HL-60/S4 (cell line): Measurements from ENCODE around the gene IL24.

Experiments
- in situ Hi-C: fragments of 300-500 bp; cut with MboI; formaldehyde crosslinking; loops from 2 replicates; pipeline ENCODE4 v1.14.3; 2022; ENCODE audit warnings: low sequenced_read_pairs

IL24 gene

DNA sequence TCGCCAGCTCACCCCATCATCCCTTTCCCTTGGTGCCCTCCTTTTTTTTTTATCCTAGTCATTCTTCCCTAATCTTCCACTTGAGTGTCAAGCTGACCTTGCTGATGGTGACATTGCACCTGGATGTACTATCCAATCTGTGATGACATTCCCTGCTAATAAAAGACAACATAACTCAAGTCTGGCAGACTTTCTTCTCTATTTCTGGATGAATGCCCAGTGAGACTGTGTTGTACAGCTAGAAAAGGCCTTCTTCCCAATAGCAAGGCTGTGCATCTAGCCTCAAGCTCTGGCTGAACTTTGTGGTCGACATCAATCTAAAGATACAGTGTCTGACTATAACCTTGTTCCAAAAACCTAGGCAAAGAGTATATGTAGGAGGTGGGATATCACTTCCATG lies 6.4 kb downstream of the IL24 start:
- in situ Hi-C loops = loop anchor here (25.0 kb wide), 1 partner anchor 416 kb away; no protein-coding TSS in a partner anchor

DNA sequence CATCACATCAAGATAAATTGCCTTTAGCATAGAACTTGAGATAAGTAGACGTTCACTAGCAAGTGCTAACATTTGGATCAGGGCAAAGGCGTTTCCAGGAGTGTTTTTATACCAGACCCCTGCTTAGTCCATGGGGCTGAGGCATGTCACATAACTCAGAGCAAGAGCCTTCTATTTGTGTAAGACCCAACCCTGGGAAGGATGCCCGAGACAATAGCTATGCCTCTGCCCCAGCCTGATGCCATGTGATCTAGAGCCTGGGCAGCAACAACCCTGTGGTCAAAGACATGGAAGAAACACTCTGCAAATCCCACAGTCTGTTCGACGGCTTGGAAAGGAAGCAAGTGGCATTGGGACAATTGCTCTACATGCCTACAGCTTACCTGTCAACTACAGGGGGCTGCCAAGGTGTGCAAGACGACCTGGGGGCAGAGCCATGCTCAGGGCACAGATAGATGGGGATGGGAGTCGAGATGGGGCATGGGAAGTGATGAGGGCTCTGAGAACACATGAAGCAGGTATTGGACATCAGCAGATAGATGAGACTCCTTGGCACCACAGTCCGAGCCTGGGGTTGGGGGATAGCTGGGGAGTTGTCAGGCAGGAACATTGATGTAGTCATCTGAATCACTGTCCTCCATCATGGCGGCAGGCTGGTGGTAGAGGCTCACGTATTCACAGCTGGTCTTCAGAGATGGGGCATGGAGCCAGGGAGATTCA lies 7.3 kb downstream of the IL24 start:
- in situ Hi-C loops = loop anchor here (25.0 kb wide), 1 partner anchor 417 kb away; no protein-coding TSS in a partner anchor

DNA sequence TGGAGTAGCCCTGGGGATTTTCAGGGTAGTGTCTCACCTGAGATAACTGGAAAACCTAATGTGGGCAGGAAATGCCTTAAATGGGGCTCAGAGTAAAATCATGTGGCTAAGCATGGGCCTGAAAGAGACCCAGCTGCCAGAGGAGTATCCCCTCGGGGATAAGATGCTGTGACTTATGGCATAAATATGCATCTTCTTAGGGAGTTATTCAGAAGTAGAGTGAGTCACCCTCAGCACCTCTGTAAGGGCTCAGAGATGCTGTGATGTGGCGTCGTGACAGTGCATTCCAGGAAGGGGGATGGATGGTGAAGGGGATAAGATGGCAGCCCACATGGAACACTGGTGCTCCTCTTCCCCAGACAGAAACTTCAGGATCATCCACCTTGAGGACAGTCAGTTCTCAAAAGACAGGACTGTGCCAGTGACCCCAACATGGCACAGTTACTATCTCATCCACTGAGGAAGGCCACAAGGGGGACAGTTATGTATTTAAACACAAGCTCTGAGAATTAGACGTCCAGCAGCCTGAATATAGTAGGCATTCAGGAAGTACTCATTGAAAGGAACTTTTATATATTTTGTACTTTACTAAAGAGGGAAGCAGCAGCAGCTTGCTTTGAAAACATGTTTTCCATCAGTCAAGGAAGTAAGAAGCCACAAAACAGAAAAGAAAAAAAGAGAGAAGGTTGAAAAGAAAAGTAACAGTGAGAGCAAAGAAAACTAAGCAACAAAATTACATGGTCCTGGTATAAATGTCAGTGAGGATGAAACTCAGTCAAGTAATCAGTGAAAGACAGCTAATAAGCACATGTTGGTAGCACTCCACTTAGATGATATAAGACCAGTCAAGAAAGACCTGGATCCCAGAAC lies 8.3 kb downstream of the IL24 start:
- in situ Hi-C loops = loop anchor here (25.0 kb wide), 1 partner anchor 418 kb away; no protein-coding TSS in a partner anchor

DNA sequence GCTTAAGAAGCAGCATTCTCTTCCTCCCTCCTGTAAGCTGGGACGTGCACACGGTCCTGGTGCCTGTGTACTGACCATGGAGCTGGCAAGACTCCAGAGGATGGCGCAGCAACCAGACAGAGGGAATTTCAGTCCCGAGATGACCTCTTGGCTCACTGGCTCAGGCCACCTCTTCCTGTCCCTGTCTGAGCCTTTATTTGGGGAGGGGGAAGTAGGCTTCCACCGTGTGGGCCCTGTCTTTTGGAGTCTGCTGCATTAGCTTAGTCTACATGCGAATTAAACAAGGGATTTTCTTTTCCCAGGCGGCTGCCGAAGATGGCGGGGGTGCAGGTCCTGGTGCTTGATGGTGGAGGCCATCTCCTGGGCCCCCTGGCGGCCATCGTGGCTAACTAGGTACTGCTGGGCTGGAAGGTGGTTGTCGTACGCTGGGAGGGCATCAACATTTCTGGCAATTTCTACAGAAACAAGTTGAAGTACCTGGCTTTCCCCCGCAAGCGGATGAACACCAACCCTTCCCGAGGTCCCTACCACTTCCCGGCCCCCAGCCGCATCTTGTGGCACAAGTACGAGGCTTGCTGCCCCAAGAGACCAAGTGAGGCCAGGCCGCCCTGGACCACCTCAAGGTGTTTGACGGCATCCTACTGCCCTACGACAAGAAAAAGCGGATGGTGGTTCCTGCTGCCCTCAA lies 10.2 kb downstream of the IL24 start:
- in situ Hi-C loops = loop anchor here (25.0 kb wide), 1 partner anchor 420 kb away; no protein-coding TSS in a partner anchor

DNA sequence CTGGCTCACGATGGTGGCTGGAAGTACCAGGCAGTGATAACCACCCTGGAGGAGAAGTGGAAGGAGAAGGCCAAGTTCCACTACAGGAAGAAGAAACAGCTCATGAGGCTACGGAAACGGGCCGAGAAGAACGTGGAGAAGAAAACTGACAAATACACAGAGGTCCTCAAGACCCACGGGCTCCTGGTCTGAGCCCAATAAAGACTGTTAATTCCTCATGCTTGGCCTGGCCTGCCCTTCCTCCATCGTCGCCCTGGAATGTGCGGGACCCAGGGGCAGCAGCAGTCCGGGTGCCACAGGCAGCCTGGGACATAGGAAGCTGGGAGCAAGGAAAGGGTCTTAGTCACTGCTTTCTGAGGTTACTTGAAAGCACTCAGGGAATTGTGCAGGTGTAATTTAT lies 10.8 kb downstream of the IL24 start:
- in situ Hi-C loops = loop anchor here (25.0 kb wide), 1 partner anchor 421 kb away; no protein-coding TSS in a partner anchor

DNA sequence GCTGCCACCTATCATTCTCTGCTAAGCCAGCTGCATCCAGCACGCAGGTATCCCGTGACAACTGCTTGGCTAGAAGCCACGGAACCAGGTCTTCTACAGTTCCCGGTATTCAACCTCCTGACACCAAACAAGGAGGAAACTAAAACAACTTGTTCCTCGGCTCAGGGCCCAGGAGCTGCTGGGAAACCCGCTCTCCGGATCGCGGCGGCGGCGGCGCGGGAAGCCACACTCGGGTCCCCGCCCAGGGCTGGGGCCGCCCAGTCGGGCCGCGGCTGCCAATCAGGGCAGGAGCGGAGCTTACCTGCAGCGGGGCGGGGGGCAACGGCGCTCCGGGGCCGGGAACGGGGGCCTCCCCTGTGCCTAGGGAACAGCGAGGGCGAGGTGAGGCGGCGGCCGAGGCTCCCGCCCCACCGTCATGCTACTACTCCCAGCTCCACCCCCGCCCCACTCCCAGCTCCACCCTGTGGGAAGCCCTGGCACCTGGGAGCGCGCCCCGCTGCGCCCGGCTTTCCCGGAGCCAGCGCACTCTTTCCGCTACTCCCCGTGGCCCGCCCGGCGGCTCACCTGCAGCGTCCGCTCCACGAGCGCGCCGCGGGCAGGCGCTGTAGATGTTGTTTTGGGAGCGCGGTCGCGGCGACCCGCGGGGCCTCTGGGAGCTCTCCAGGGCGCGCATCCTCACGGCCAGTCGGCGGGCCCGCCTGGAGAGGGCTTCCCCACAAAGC lies 12.1 kb downstream of the IL24 start:
- in situ Hi-C loops = loop anchor here (25.0 kb wide), 1 partner anchor 422 kb away; no protein-coding TSS in a partner anchor

DNA sequence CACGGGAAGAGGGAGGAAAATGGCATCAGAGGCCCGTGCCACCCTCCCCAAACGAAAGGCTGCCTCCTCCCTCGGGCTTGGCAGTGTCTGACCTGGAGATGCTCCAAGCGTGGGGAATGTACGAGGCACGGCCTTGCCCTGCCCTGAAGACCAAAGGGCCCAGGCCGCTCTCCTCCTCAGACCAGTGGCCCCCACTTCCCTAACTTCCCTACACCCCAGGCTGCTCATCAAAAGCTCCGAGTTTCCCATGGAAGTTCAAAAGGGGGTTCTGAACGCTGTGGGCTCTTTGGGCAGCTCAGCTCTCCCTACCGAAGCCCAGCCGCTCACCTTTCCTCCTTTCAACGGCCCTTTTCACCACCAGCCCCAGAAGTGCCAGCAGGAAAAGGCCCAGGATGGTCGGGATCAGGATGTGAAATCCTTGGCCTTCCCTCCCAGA lies 12.7 kb downstream of the IL24 start:
- in situ Hi-C loops = loop anchor here (10.0 to 25.0 kb wide), 2 partner anchors 175 to 423 kb away; no protein-coding TSS in a partner anchor

DNA sequence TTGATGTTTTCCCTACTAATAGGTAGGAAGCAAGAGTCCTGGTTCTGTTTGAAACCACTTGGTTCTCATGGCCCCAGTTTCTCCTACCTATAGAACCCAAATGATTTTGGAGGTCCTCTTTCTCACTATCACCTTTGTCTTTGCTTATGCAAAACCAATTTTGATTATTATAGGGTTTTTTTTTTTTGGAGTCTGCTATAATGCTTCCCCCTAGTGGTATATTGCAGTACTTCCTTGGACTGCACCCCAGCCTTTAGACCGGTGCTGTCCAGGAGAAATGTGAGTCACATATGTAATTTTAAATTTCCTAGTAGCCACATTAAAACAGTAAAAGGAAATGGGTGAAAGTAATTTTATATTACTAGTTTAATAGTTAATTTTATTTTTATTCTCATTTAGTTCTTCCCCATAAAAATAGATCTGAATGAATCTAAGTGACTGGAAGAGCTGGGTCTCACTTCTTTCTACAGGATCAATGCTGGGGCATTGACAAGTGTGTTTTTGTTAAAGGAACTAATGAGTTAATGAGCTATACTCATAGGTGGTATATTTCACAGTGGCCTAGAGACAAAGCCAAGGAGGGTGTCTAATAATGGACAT lies 13.9 kb downstream of the IL24 start:
- in situ Hi-C loops = loop anchor here (10.0 to 25.0 kb wide), 2 partner anchors 176 to 424 kb away; no protein-coding TSS in a partner anchor

DNA sequence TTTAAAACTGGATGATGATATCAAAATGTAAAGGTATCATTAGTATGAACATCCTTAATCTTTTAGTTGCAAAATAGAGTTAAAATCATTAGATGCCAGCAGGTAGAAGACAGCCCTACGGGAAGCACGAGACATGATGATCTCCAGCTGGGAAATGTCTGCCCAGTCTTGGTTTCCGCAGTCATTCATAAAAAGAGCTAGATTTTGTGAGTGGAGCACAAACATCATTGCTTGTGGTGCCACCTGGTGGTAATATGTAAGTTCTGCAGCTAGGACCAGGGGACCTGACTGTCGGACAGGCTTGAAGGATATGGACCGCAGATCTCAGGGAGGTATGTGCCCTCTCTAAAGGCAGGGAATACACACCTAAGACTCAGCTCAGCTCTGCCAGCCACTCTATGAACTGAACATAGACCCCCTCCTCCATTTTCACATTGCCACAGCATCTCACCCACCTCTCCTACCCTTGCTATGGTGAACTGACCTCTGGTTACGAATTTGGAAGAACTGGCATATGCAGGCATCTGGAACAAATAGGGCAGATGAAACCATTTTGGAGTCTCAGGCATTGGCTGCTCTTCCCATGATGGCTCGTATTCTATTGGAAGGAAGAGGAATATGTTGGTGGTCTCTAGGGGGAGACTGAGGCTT lies 15.3 kb downstream of the IL24 start:
- in situ Hi-C loops = loop anchor here (10.0 to 25.0 kb wide), 2 partner anchors 178 to 425 kb away; no protein-coding TSS in a partner anchor

DNA sequence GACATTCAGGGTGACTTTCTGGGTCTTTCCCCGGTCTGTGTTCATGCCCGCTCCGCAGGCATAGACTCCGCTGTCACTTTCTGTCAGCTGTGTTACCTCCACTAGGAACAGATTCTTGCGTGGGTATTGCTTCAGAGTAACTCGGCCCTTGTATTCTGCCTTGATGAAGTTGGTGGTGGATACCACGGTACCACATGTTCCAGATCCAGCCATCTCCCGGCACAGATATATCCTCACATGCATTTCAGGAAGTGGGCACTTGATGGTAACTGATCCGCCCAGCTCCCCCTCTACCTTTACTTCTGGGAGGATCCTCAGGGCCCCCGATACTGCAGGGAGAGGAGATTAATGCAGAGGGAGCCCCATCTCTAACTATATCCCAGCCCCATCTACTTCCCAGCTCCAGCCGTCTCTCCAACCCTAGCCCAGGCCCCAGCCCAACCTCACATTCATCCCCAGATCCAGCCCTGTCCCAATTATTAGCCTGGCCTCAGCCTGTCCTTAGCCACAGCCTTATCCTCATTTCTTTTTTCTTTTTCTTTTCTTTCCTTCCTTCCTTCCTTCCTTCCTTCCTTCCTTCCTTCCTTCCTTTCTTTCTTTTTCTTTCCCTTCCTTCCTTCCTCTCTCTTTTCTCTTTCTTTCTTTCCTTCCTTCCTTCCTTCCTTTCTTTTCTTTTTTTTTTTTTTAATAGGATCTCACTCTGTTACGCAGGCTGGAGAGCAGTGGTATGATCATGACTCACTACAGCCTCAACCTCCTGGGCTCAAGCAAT lies 16.7 kb downstream of the IL24 start:
- in situ Hi-C loops = loop anchor here (10.0 to 25.0 kb wide), 2 partner anchors 179 to 427 kb away; no protein-coding TSS in a partner anchor

DNA sequence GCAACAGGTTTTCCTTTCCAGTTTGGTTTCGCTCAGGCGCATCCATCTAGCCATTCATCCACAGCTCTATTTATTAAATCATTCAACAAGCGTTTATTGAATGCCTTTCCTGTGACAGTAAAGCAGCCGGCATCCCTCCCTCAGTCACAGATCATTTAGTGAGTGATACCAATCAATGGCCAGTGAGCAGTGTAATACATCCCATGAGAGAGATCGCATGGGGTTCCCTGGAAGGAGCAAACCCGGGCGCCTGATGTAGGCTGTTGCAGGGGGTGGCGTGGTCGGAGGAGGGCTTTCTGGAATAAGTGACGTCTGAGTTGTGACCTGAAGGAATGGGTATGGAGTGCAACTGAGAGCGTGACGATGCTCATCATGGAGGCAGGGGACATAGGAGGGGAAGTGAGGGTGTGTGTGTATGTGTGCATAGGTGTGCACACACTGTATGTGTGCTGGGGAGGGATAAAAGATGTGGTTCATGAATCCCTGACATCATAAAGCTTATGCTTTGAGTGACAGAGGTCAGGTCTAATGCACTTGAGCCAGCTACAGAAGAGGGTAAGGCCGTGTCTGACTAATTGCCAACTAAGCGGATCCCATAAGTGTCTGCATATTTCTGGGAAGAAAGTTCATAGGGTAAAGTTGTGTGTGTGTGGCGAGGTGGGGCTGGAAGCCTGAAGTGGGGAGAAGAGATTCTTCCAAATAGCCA lies 17.9 kb downstream of the IL24 start:
- in situ Hi-C loops = loop anchor here (10.0 to 25.0 kb wide), 2 partner anchors 180 to 428 kb away; no protein-coding TSS in a partner anchor

DNA sequence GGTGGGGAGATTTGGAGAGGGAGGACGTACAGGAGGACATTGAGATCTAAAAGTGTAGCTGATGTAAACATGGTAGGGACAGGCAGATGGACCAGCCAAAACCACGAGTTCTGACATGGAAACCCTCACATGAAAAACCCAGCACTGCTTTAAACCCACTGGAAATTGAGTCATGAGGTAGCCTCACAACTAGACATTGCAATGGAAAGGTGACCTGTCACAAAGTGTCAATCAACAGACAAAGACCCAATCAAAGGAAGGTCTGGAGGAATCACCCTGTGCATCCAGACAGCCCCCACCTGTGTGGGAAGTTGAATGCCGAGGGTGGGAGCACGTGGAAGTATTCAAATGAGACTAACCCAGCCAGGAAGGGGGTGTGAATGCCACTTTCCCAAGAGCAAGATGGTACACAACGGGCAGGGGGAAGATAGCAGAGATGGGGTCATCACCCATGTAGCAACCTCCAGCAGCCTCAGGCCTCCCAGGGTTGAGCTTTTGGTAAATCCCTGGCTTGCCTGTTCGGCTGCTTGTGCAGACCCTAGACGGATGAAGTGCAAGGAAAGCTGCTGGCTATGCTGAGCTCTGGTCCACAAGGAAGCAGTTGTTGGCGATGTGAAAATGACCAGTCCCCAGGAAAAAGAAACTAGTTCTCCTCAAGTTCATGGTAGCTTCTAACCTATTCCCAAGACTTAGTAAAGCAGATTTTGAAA lies 18.9 kb downstream of the IL24 start:
- in situ Hi-C loops = loop anchor here (10.0 to 25.0 kb wide), 2 partner anchors 181 to 429 kb away; no protein-coding TSS in a partner anchor

DNA sequence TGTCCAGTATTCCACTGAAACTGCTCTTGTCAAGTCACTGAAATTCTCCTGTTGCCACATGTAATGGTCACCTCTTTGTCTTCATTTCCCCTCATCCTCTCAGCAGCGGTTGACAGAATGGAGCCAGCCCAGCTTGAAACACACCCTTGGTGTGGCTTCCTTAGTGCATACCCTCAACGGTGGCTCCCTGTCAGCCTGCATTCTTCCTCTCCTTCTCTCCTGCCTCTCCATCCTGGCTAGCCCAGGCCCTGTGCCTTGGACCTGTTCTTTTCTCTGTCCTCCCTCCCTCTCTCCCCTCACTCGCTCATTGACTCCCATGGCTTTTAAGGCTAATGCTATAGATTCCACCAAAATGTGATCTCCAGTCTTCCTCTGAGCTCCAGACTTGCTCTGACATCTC lies 20.8 kb downstream of the IL24 start:
- in situ Hi-C loops = loop anchor here (10.0 to 25.0 kb wide), 2 partner anchors 183 to 431 kb away; no protein-coding TSS in a partner anchor

DNA sequence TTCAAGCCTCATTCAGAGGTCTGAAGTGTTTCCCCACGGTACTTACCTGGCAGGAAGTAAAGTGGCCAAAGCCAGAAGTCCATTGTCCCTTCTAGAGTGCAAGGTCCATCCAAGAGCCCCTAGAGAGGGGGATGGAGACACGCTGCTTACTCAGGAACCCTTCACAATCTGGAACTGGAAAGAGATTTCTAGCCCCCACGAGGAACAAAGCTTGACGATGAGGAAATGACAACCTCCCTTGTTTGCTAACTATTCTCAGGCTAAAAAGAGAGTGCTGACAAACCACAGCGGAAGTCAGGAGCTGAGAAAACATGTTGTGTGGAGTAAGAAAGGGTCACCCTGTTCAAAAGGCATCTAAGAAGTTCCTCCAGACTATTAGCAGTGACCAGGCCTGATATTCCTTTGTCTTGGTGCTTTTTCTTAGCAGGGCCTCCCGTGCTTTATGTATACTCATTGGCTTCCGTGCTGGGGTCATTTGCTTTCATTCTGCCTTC lies 24.6 kb downstream of the IL24 start, which contains the start of gene FCMR:
TSS of gene FCMR (minus strand) at position 170 of the 494 bp plus-strand sequence. CDS start at position 83, 87 bp downstream.
- in situ Hi-C loops = loop anchor here (25.0 kb wide), 1 partner anchor 435 kb away; no protein-coding TSS in a partner anchor

DNA sequence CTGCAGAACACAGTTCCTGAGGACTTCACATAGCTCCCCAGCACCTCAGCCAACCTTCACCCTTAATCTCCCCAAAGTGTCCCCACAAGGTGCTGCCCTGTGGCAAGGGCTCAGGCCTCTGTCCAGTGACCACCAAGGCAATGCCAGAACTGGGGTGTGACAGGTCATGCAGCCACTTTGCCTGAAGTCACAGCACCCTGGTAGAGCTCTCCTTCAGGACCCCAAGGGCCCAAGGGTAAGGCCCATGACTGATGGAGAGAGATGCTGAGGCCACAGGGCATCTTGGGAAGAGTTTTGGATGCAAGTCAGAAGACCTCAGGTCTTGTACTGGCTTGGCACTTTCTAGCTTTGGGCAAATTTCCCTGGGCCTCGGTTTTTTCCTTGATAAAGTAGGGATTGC lies 25.3 kb downstream of the IL24 start:
- in situ Hi-C loops = loop anchor here (25.0 kb wide), 1 partner anchor 435 kb away; no protein-coding TSS in a partner anchor
